Fibroblast of skin of right quadriceps (primary cell): ENCODE measurements around the gene REEP2.
A peak's percentile ranks its signal among the peaks of the same experiment; 100 is the strongest.
"Not testable (repeated sequence)": the region's sequence is repeated elsewhere in the genome, so short reads cannot be mapped to it uniquely, and the experiment has no call there.

ENCODE experiments used
- DNase-seq: peaks from one replicate; pipeline ENCODE4 v3.0.0-alpha.2; 2013

REEP2 gene

GRCh38 chr5:138438724-138439476 is at the start of gene REEP2:
Gene REEP2, plus strand, starts transcription at chr5:138439057. Its CDS starts 152 bp downstream, at chr5:138439209.
- peak; percentile 39 for DNase-seq

GRCh38 chr5:138389332-138389731 is 49.5 kb upstream of the REEP2 start:
- DNase-seq = no peak

- DNase-seq = not testable (repeated sequence)
Measured at GRCh38 chr5:138389911-138390310, 48.9 kb upstream of the REEP2 start.

- DNase-seq = no peak
Measured at GRCh38 chr5:138391859-138392386, 46.9 kb upstream of the REEP2 start.

GRCh38 chr5:138402640-138403039 is 36.2 kb upstream of the REEP2 start:
- DNase-seq = no peak

- no peak for DNase-seq
Measured at GRCh38 chr5:138408023-138408422, 30.8 kb upstream of the REEP2 start.

- peak; percentile 7 for DNase-seq
Measured at GRCh38 chr5:138410996-138411640, 27.7 kb upstream of the REEP2 start.

GRCh38 chr5:138418444-138418843 is 20.4 kb upstream of the REEP2 start:
- DNase-seq = no peak

GRCh38 chr5:138425079-138425478 is 13.8 kb upstream of the REEP2 start:
- no peak for DNase-seq

GRCh38 chr5:138435943-138436342 is 2.9 kb upstream of the REEP2 start:
- DNase-seq = no peak

- DNase-seq = no peak
Measured at GRCh38 chr5:138438003-138438723, 694 bp upstream of the REEP2 start.

GRCh38 chr5:138439477-138440158 is 761 bp downstream of the REEP2 start:
- DNase-seq = no peak

- DNase-seq = no peak
Measured at GRCh38 chr5:138440159-138441073, 1.6 kb downstream of the REEP2 start.

- no peak for DNase-seq
Measured at GRCh38 chr5:138441221-138441620, 2.4 kb downstream of the REEP2 start.

- DNase-seq = no peak
Measured at GRCh38 chr5:138444078-138444773, 5.4 kb downstream of the REEP2 start.

GRCh38 chr5:138444774-138445546 is 6.1 kb downstream of the REEP2 start:
- no peak for DNase-seq

- no peak for DNase-seq
Measured at GRCh38 chr5:138445547-138446271, 6.9 kb downstream of the REEP2 start.

GRCh38 chr5:138448070-138448469 is 9.2 kb downstream of the REEP2 start:
- no peak for DNase-seq
